Measurements from ENCODE around the gene KRT2. TPM values are rescaled to one million over a fixed set of nuclear protein-coding genes. Genes with fewer than 3 reads are reported as not detected.
A peak's percentile ranks its signal among the peaks of the same experiment; 100 is the strongest.

Gene KRT2
- total and polyA plus RNA-seq, 2 donors = 3.6 to 26.4 TPM

DNA sequence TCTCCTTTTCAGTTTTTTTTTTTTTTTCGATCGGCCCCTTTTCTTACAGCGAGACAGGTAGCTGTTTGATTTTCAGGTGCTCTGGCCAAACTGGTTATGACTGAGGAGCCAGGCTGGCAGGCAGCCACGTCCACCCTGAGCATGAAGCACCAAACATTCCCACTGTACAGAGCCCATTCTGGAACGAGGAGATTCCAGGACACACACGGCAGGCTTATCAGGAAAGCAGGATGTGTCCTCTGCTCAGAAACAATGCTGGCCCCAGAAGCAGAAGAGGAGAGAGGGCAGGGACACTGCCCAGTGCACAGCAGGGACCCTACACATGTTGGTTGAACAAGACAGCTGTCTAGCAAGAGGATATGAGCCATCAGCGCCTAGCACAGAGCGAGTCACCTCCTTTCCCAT lies 3.7 kb upstream of the KRT2 start:
- no peak overlapping the region for H3K27ac ChIP-seq (ENCODE audit: low read depth in 1 of 2, low read length in 1 of 2)
- no peak for DNase-seq (ENCODE audit: low read depth in 6 of 9, low spot score in 9 of 9)

DNA sequence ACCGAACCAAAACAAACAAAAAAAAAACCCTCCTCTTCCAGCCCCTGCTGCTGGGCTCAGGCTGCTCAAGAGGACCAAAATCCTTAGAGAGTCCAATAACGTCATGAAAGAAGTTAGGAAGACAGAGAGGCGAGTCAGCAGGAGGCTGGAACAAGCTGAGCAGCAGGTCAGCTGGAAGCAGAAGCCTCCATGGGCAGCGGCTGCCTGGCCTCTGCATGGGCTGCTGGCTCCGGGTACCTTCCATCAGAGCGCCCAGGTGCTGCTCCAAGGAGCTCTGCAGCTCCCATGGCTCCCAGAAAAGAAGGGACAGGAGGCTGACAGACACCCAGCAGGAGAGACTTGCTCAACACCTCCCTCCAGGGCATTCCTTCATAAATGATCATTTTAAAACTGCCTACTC lies 3.2 kb upstream of the KRT2 start:
- Histone ChIP-seq H3K27me3 (ENCODE audit: control insufficient read depth in 2 of 2, insufficient read depth in 1 of 2, low read length in 1 of 2) (peaks cover 0 to 4% of the 10 kb centered on the region in 2 donors), H3K4me1 (ENCODE audit: control insufficient read depth in 2 of 2, insufficient read depth in 2 of 2, low read length in 2 of 2) (peaks cover 0 to 3% of the 10 kb centered on the region in 2 donors), H3K4me3 (ENCODE audit: low read length in 2 of 2) (no peak overlapping the region), H3K27ac (ENCODE audit: low read depth in 1 of 2, low read length in 1 of 2) (no peak overlapping the region), H3K36me3 (ENCODE audit: control insufficient read depth in 2 of 2, insufficient read depth in 2 of 2, low read length in 1 of 2) (no peaks in the 10 kb centered on the region), H3K9me3 (ENCODE audit: control insufficient read depth in 2 of 2, insufficient read depth in 1 of 2, low read length in 1 of 2) (no peaks in the 10 kb centered on the region)
- WGBS = 83% methylated on average over 6 of the region's 6 CpGs
- no peak for DNase-seq (ENCODE audit: low read depth in 6 of 9, low spot score in 9 of 9)

More for the DNA sequence above, 3.7 kb upstream of the KRT2 start:
- Histone ChIP-seq H3K4me1 (ENCODE audit: control insufficient read depth in 2 of 2, insufficient read depth in 2 of 2, low read length in 2 of 2) (peaks cover 0 to under 1% of the 10 kb centered on the region in 2 donors), H3K27me3 (ENCODE audit: control insufficient read depth in 2 of 2, insufficient read depth in 1 of 2, low read length in 1 of 2) (peaks cover 0 to 4% of the 10 kb centered on the region in 2 donors), H3K4me3 (ENCODE audit: low read length in 2 of 2) (no peak overlapping the region), H3K36me3 (ENCODE audit: control insufficient read depth in 2 of 2, insufficient read depth in 2 of 2, low read length in 1 of 2) (no peaks in the 10 kb centered on the region), H3K9me3 (ENCODE audit: control insufficient read depth in 2 of 2, insufficient read depth in 1 of 2, low read length in 1 of 2) (no peaks in the 10 kb centered on the region)
- WGBS = 88% methylated on average over 8 of the region's 8 CpGs

DNA sequence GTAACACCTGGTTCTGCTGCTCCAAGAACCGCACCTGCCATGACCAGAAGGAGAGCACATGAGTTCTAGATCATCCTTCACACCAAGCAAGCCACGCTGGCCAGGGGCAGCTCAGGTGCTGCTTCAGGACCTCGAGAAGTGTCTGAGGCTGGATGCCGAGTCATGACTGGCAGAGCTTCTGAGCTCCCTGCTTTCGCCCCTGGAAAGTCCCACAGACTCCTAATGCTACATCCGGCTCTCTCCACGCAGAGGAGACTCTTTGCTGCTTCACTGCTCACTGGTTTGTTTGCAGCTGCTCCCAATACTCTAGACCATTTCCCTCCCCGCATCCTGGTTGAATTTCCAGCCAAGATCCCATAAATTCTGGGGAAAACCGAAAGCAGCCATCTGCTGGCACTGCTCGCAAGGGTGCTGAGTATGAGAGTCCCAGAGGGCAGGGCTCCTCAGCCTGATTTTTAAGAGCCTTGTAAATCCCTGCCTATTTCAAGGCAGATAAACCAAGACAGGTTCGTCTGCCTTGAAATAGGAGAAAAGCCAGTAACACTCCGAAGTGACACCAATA lies 1.4 kb downstream of the KRT2 start:
- H3K27ac ChIP-seq (ENCODE audit: low read depth in 1 of 2, low read length in 1 of 2) = peak overlapping the region; percentile 10 to 68
- H3K36me3 ChIP-seq (ENCODE audit: control insufficient read depth in 2 of 2, insufficient read depth in 2 of 2, low read length in 1 of 2) = no peaks in the 10 kb centered on the region
- peak in 1 of 9 donors; percentile 16 for DNase-seq (ENCODE audit: low read depth in 6 of 9, low spot score in 9 of 9)
- no peaks in the 10 kb centered on the region for H3K9me3 ChIP-seq (ENCODE audit: control insufficient read depth in 2 of 2, insufficient read depth in 1 of 2, low read length in 1 of 2)
- 84% methylated on average over 12 of the region's 12 CpGs for WGBS
- H3K4me1 ChIP-seq (ENCODE audit: control insufficient read depth in 2 of 2, insufficient read depth in 2 of 2, low read length in 2 of 2) = peaks cover 0 to 33% of the 10 kb centered on the region in 2 donors
- H3K4me3 ChIP-seq (ENCODE audit: low read length in 2 of 2) = no peak overlapping the region
- peaks cover 0 to 4% of the 10 kb centered on the region in 2 donors for H3K27me3 ChIP-seq (ENCODE audit: control insufficient read depth in 2 of 2, insufficient read depth in 1 of 2, low read length in 1 of 2)

DNA sequence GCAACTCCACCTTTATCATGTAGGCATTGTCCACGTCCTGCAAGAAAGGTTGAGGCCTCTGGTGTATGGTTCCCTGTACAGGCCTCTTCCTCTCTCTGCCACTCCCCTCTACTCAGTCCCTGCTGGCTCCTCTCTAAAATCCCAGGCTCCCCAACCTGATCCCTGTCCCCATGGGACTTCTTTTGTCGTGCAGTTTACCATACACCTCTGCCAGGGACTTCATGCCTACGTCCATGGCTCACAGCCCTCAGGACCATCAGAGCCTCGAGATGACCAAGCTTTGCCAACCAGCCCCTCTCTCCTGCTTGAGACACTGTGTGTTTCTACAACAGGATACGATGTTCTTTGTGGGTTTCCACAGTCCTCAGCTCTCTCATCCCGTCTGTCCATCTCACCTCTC lies 2.9 kb downstream of the KRT2 start:
- no peak overlapping the region for H3K4me3 ChIP-seq (ENCODE audit: low read length in 2 of 2)
- WGBS = 88% methylated on average over 6 of the region's 6 CpGs
- peaks cover 0 to 41% of the 10 kb centered on the region in 2 donors for H3K4me1 ChIP-seq (ENCODE audit: control insufficient read depth in 2 of 2, insufficient read depth in 2 of 2, low read length in 2 of 2)
- no peaks in the 10 kb centered on the region for H3K27me3 ChIP-seq (ENCODE audit: control insufficient read depth in 2 of 2, insufficient read depth in 1 of 2, low read length in 1 of 2)
- no peak for DNase-seq (ENCODE audit: low read depth in 6 of 9, low spot score in 9 of 9)
- no peaks in the 10 kb centered on the region for H3K36me3 ChIP-seq (ENCODE audit: control insufficient read depth in 2 of 2, insufficient read depth in 2 of 2, low read length in 1 of 2)
- peaks cover 0 to 5% of the 10 kb centered on the region in 2 donors for H3K9me3 ChIP-seq (ENCODE audit: control insufficient read depth in 2 of 2, insufficient read depth in 1 of 2, low read length in 1 of 2)
- H3K27ac ChIP-seq (ENCODE audit: low read depth in 1 of 2, low read length in 1 of 2) = no peak overlapping the region

DNA sequence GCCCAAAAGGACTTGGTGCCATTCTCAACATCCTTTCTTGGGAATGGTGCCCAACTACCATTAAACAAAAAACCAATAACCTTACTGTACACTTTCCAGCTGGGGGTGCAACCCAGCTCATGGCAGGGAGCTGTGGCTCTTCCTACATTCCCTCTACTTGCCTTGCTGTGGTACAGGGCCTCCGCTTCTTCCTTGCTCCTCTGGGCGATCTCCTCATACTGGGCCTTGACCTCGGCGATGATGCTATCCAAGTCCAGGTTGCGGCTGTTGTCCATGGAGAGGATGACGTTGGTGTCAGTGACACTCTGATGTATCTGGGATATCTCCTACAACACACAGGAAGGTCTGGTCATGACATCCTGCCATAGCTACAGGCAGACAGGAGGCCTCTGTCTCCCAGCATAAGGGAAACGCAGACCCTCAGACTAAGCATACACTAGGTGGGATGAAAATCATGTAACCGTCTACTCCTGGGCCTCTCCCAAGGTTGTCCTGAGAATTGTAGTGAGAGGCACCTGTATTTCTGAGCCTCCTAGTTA lies 3.9 kb downstream of the KRT2 start:
- no peak overlapping the region for H3K4me3 ChIP-seq (ENCODE audit: low read length in 2 of 2)
- no peaks in the 10 kb centered on the region for H3K27me3 ChIP-seq (ENCODE audit: control insufficient read depth in 2 of 2, insufficient read depth in 1 of 2, low read length in 1 of 2)
- no peak overlapping the region for H3K27ac ChIP-seq (ENCODE audit: low read depth in 1 of 2, low read length in 1 of 2)
- H3K36me3 ChIP-seq (ENCODE audit: control insufficient read depth in 2 of 2, insufficient read depth in 2 of 2, low read length in 1 of 2) = no peaks in the 10 kb centered on the region
- H3K9me3 ChIP-seq (ENCODE audit: control insufficient read depth in 2 of 2, insufficient read depth in 1 of 2, low read length in 1 of 2) = peaks cover 0 to 5% of the 10 kb centered on the region in 2 donors
- peaks cover 0 to 41% of the 10 kb centered on the region in 2 donors for H3K4me1 ChIP-seq (ENCODE audit: control insufficient read depth in 2 of 2, insufficient read depth in 2 of 2, low read length in 2 of 2)
- WGBS = 98% methylated on average over 8 of the region's 8 CpGs
- DNase-seq (ENCODE audit: low read depth in 6 of 9, low spot score in 9 of 9) = no peak

DNA sequence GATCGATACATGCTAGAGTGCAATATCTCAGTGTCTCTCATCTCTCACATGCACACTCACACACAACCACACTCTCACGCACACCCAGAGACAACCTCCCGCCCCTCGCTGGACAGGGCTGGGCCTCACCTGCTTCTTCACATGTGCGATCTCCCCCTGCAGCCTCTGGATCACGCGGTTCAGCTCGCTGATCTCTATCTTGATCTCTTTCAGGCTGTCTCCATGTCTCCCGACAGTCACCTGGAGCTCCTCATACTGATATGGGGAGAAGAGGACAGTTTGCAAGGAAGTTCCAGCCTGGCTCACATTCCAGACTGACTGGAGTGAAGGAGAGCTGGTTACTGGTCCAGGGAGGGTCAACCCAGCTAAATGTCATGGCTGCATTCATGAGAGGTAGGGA lies 4.4 kb downstream of the KRT2 start:
- H3K9me3 ChIP-seq (ENCODE audit: control insufficient read depth in 2 of 2, insufficient read depth in 1 of 2, low read length in 1 of 2) = peaks cover 0 to 5% of the 10 kb centered on the region in 2 donors
- no peak overlapping the region for H3K27ac ChIP-seq (ENCODE audit: low read depth in 1 of 2, low read length in 1 of 2)
- no peaks in the 10 kb centered on the region for H3K36me3 ChIP-seq (ENCODE audit: control insufficient read depth in 2 of 2, insufficient read depth in 2 of 2, low read length in 1 of 2)
- H3K4me3 ChIP-seq (ENCODE audit: low read length in 2 of 2) = no peak overlapping the region
- WGBS = 97% methylated on average over 9 of the region's 9 CpGs
- no peak for DNase-seq (ENCODE audit: low read depth in 6 of 9, low spot score in 9 of 9)
- peaks cover 0 to 41% of the 10 kb centered on the region in 2 donors for H3K4me1 ChIP-seq (ENCODE audit: control insufficient read depth in 2 of 2, insufficient read depth in 2 of 2, low read length in 2 of 2)
- H3K27me3 ChIP-seq (ENCODE audit: control insufficient read depth in 2 of 2, insufficient read depth in 1 of 2, low read length in 1 of 2) = no peaks in the 10 kb centered on the region

DNA sequence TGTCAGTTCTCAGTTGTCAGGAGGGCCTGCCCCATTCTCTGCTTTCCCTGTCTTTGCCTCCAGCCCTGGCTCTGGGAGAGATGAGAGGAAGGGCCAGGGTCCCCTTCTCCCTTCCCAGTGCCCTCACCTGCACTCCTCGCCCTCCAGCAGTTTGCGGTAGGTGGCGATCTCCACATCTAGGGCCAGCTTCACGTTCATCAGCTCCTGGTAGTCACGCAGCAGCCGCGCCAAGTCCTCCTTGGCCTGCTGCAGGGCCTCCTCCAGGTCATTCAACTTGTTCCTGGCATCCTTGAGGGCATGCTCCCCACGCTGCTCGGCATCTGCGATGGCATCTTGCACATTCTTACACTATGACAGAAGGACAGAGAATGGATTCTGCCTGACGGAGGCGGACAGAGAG lies 5.4 kb downstream of the KRT2 start:
- WGBS = 97% methylated on average over 12 of the region's 12 CpGs
- Histone ChIP-seq H3K27ac (ENCODE audit: low read depth in 1 of 2, low read length in 1 of 2) (peak overlapping the region in 1 of 2 donors; percentile 62), H3K9me3 (ENCODE audit: control insufficient read depth in 2 of 2, insufficient read depth in 1 of 2, low read length in 1 of 2) (peaks cover 0 to 5% of the 10 kb centered on the region in 2 donors), H3K36me3 (ENCODE audit: control insufficient read depth in 2 of 2, insufficient read depth in 2 of 2, low read length in 1 of 2) (no peaks in the 10 kb centered on the region), H3K4me3 (ENCODE audit: low read length in 2 of 2) (no peak overlapping the region), H3K27me3 (ENCODE audit: control insufficient read depth in 2 of 2, insufficient read depth in 1 of 2, low read length in 1 of 2) (no peaks in the 10 kb centered on the region), H3K4me1 (ENCODE audit: control insufficient read depth in 2 of 2, insufficient read depth in 2 of 2, low read length in 2 of 2) (peaks cover 0 to 44% of the 10 kb centered on the region in 2 donors)
- no peak for DNase-seq (ENCODE audit: low read depth in 6 of 9, low spot score in 9 of 9)

DNA sequence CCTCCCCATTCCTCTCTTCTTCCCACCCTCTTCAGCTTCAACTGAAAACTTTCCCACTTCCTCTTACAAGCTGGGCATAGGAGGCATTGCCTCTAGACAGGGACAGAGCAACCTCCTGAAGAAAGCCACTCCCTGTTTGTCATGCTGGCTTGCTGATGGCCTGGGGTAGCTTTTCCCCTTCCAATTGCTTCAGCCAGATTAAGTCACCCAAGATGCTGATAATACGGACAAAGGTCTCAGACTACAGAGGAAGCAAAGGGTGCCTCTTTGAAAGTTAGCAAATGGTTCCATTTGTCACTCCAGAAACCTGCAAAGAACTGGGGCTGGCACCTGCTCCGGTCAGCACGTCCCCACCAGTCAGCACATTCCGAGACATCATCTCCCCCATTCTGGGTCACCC lies 6.0 kb downstream of the KRT2 start:
- no peaks in the 10 kb centered on the region for H3K27me3 ChIP-seq (ENCODE audit: control insufficient read depth in 2 of 2, insufficient read depth in 1 of 2, low read length in 1 of 2)
- peaks cover 0 to 5% of the 10 kb centered on the region in 2 donors for H3K9me3 ChIP-seq (ENCODE audit: control insufficient read depth in 2 of 2, insufficient read depth in 1 of 2, low read length in 1 of 2)
- H3K4me1 ChIP-seq (ENCODE audit: control insufficient read depth in 2 of 2, insufficient read depth in 2 of 2, low read length in 2 of 2) = peaks cover 0 to 45% of the 10 kb centered on the region in 2 donors
- H3K4me3 ChIP-seq (ENCODE audit: low read length in 2 of 2) = no peak overlapping the region
- 95% methylated on average over 4 of the region's 4 CpGs for WGBS
- H3K27ac ChIP-seq (ENCODE audit: low read depth in 1 of 2, low read length in 1 of 2) = peak overlapping the region; percentile 43 to 84
- DNase-seq (ENCODE audit: low read depth in 6 of 9, low spot score in 9 of 9) = no peak
- H3K36me3 ChIP-seq (ENCODE audit: control insufficient read depth in 2 of 2, insufficient read depth in 2 of 2, low read length in 1 of 2) = no peaks in the 10 kb centered on the region

DNA sequence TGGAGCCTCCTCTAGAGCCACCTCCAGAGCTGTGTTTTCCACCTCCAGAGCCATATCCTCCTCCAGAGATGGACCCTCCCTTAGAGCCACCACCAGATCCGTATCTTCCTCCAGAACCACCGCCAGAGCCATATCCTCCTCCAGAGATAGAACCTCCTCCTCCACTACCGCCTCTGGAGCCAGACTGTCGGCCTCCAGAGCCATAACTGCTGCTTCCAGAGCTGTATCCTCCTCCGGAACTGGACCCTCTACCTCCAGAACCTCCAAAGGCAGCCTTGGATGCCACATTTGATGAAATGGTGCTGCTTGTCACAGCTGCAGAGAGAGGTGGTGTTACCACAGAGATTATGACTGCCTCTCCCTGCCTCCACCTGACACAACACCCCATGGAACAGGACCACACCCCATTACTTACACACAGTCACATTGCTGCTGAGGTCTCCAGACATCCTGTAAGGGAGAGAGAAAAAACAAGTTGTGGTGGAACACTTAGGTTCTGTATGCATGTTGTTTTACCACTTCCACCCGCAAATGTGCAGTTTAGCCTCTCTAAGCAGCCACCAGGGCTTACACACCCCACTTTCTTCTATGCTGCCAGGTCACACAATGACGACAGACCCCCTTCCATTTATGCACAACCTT lies 6.8 kb downstream of the KRT2 start:
- WGBS = 68% methylated on average over 7 of the region's 7 CpGs
- Histone ChIP-seq H3K4me1 (ENCODE audit: control insufficient read depth in 2 of 2, insufficient read depth in 2 of 2, low read length in 2 of 2) (peaks cover 0 to 42% of the 10 kb centered on the region in 2 donors), H3K4me3 (ENCODE audit: low read length in 2 of 2) (no peak overlapping the region)

More for the DNA sequence above, 6.8 kb downstream of the KRT2 start:
- H3K27me3 ChIP-seq (ENCODE audit: control insufficient read depth in 2 of 2, insufficient read depth in 1 of 2, low read length in 1 of 2) = no peaks in the 10 kb centered on the region
- peak; percentile 6 to 83 (median 43) for DNase-seq (ENCODE audit: low read depth in 6 of 9, low spot score in 9 of 9)
- peaks cover 0 to 5% of the 10 kb centered on the region in 2 donors for H3K9me3 ChIP-seq (ENCODE audit: control insufficient read depth in 2 of 2, insufficient read depth in 1 of 2, low read length in 1 of 2)
- H3K36me3 ChIP-seq (ENCODE audit: control insufficient read depth in 2 of 2, insufficient read depth in 2 of 2, low read length in 1 of 2) = no peaks in the 10 kb centered on the region
- peak overlapping the region; percentile 85 to 93 for H3K27ac ChIP-seq (ENCODE audit: low read depth in 1 of 2, low read length in 1 of 2)
